A673 (cell line): ENCODE measurements around the gene SPNS1. TPM values are rescaled to one million over a fixed set of nuclear protein-coding genes. Genes with fewer than 3 reads are reported as not detected.

Experiments
- BruUV-seq: library from RNA; stranded (reverse); fragments of 400-500 nt; replicated peaks from 2 replicates; lab custom pipeline; 2021; lab: Mats Ljungman, UMichigan
- CTCF ChIA-PET: fragments of 300-600 bp; sonication (Branson Sonifier 250); formaldehyde crosslinking; loops from one replicate; lab custom pipeline; 2022; ENCODE audit warnings: antibody characterized with exemption; lab: Charles Lee
- POLR2A ChIA-PET: fragments of 300-600 bp; sonication (Branson Sonifier 250); formaldehyde crosslinking; loops from one replicate; lab custom pipeline; 2022; ENCODE audit warnings: antibody characterized with exemption; ENCODE audit not compliant: low non-redundant PET; lab: Charles Lee
- DNase-seq: peaks from one replicate; pipeline ENCODE4 v3.0.0-alpha.2; 2015; ENCODE audit warnings: low spot score
- H3K27ac ChIP-seq: fragments of 200-600 bp; sonication (generic); 2 replicates; pipeline ENCODE4 v1.5.1; 2016; ENCODE audit warnings: mixed run types, low read depth, mild to moderate bottlenecking, mixed read lengths, antibody characterized with exemption, low read length; ENCODE audit not compliant: poor library complexity, severe bottlenecking
- H3K27me3 ChIP-seq: fragments of 200-600 bp; sonication (generic); replicated peaks from 2 replicates; pipeline ENCODE4 v1.6.1; 2017; ENCODE audit warnings: mixed run types, low read depth, mild to moderate bottlenecking, mixed read lengths, antibody characterized with exemption, low read length; ENCODE audit not compliant: insufficient read depth, poor library complexity
- H3K36me3 ChIP-seq: fragments of 200-600 bp; sonication (generic); 2 replicates; pipeline ENCODE4 v1.6.1; 2016; ENCODE audit warnings: mixed run types, mild to moderate bottlenecking, mixed read lengths, antibody characterized with exemption, low read length; ENCODE audit not compliant: insufficient read depth, poor library complexity, severe bottlenecking
- H3K4me1 ChIP-seq: fragments of 200-600 bp; sonication (generic); 2 replicates; pipeline ENCODE4 v1.6.1; 2017; ENCODE audit warnings: mixed run types, mild to moderate bottlenecking, mixed read lengths, antibody characterized with exemption, low read length; ENCODE audit not compliant: insufficient read depth, poor library complexity, severe bottlenecking
- H3K4me3 ChIP-seq: fragments of 200-600 bp; sonication (generic); 2 replicates; pipeline ENCODE4 v1.5.1; 2016; ENCODE audit warnings: low read depth, mixed run types, mild to moderate bottlenecking, mixed read lengths, low read length; ENCODE audit not compliant: poor library complexity, severe bottlenecking
- H3K9me3 ChIP-seq: fragments of 200-600 bp; sonication (generic); 2 replicates; pipeline ENCODE4 v1.6.1; 2016; ENCODE audit warnings: mixed run types, low read depth, mild to moderate bottlenecking, mixed read lengths, antibody characterized with exemption, low read length; ENCODE audit not compliant: poor library complexity, severe bottlenecking
- CTCF ChIP-seq: fragments of 300-800, 200-600 bp; sonication (generic); conservative IDR thresholded peaks from 2 replicates; pipeline ENCODE4 v1.5.1; 2017; ENCODE audit warnings: low read depth, mild to moderate bottlenecking, antibody characterized with exemption, low read length, moderate library complexity, mixed read lengths
- EZH2 ChIP-seq: fragments of 200-600 bp; sonication (generic); IDR thresholded peaks from 2 replicates; pipeline ENCODE4 v1.6.1; 2017; ENCODE audit warnings: borderline replicate concordance, low read depth, mild to moderate bottlenecking, mixed read lengths, antibody characterized with exemption, low read length; ENCODE audit not compliant: poor library complexity, severe bottlenecking
- intact Hi-C: fragments of 100-400 bp; cut with micrococcal nuclease; formaldehyde crosslinking; loops from one replicate; pipeline ENCODE4 v1.10.0; 2022; ENCODE audit not compliant: unreplicated experiment
- total RNA-seq: library from RNA; stranded (reverse); gene quantifications from 2 replicates; pipeline ENCODE4 v1.2.3, GENCODE V29; 2021

The SPNS1 gene
- total RNA-seq, 1 experiment from 2014 or later = 46.3 TPM

- peaks cover 69% of the 10 kb centered on the region for H3K36me3 ChIP-seq
- H3K27ac ChIP-seq = no peak overlapping the region
- H3K4me1 ChIP-seq = no peaks in the 10 kb centered on the region
- POLR2A ChIA-PET = no interaction called here
- H3K9me3 ChIP-seq = no peaks in the 10 kb centered on the region
- intact Hi-C loops = no loop called here
- H3K4me3 ChIP-seq = no peak overlapping the region
- DNase-seq = no peak
- no peaks in the 10 kb centered on the region for H3K27me3 ChIP-seq
- BruUV-seq = no TSS peak
- no peak for TF ChIP-seq EZH2
- TF ChIP-seq CTCF = no peak
- CTCF ChIA-PET = no interaction called here
Observed at GRCh38 chr16:28958216-28958615, 16.4 kb upstream of the SPNS1 start.

- Histone ChIP-seq H3K27ac (no peak overlapping the region), H3K27me3 (no peaks in the 10 kb centered on the region), H3K9me3 (no peaks in the 10 kb centered on the region), H3K4me1 (no peaks in the 10 kb centered on the region), H3K36me3 (peaks cover 67% of the 10 kb centered on the region), H3K4me3 (no peak overlapping the region)
- intact Hi-C loops = no loop called here
- CTCF ChIA-PET = no interaction called here
- no peak for TF ChIP-seq CTCF
- no peak for TF ChIP-seq EZH2
- BruUV-seq = no TSS peak
- POLR2A ChIA-PET = no interaction called here
- DNase-seq = no peak
Observed at GRCh38 chr16:28958836-28959235, 15.7 kb upstream of the SPNS1 start.

GRCh38 chr16:28964072-28964471 lies 10.5 kb upstream of the SPNS1 start:
- H3K27ac ChIP-seq = no peak overlapping the region
- H3K36me3 ChIP-seq = peaks cover 37% of the 10 kb centered on the region
- H3K9me3 ChIP-seq = no peaks in the 10 kb centered on the region
- no peak overlapping the region for H3K4me3 ChIP-seq
- no peak for TF ChIP-seq EZH2
- no peak for TF ChIP-seq CTCF
- no peak for DNase-seq
- BruUV-seq = TSS peak; percentile 23
- intact Hi-C loops = no loop called here
- H3K27me3 ChIP-seq = no peaks in the 10 kb centered on the region
- ChIA-PET CTCF (no interaction called here), POLR2A (no interaction called here)
- H3K4me1 ChIP-seq = no peaks in the 10 kb centered on the region
